Heart left ventricle (tissue), 16 donors: ENCODE measurements around the gene IMMP2L. TPM values are rescaled to one million over a fixed set of nuclear protein-coding genes. Genes with fewer than 3 reads are reported as not detected.

Source experiments
- ATAC-seq, 4 donors: fragments of 200-7000 bp; cut with Tn5 transposase; one replicate each; pipeline ENCODE4 v1.9.1; 2020 to 2022; ENCODE audit warnings: moderate library complexity in 4 of 4, mild to moderate bottlenecking in 3 of 4, moderate number of reproducible peaks in 1 of 4
- DNase-seq, 5 donors: peaks; one replicate each; pipeline ENCODE4 v3.0.0-alpha.2; 2020
- H3K27ac ChIP-seq, 12 donors: fragments of 200-600 bp; sonication (generic) in 4 of 12; one replicate each; pipeline versions ENCODE4 v1.5.0 to v1.8.0; 2016 to 2022; ENCODE audit warnings: mild to moderate bottlenecking in 2 of 12
- H3K27me3 ChIP-seq, 9 donors: fragments of 200-600 bp; sonication (generic) in 2 of 9; one replicate each; pipeline versions ENCODE4 v1.5.1 to v1.8.0; 2016 to 2022; ENCODE audit warnings: mild to moderate bottlenecking in 3 of 9
- H3K36me3 ChIP-seq, 9 donors: fragments of 200-600 bp; sonication (generic) in 2 of 9; one replicate each; pipeline versions ENCODE4 v1.5.0 to v1.8.0; 2018 to 2022; ENCODE audit warnings: mild to moderate bottlenecking in 2 of 9
- H3K4me1 ChIP-seq, 12 donors: fragments of 200-600 bp; sonication (generic) in 4 of 12; one replicate each; pipeline versions ENCODE4 v1.5.0 to v1.8.0; 2016 to 2022; ENCODE audit warnings: mild to moderate bottlenecking in 3 of 12
- H3K4me3 ChIP-seq, 12 donors: fragments of 200-600 bp; sonication (generic) in 4 of 12; one replicate each; pipeline versions ENCODE4 v1.5.0 to v1.8.0; 2017 to 2022; ENCODE audit warnings: mild to moderate bottlenecking in 9 of 12, moderate library complexity in 4 of 12
- H3K9me3 ChIP-seq, 12 donors: fragments of 200-600 bp; sonication (generic) in 4 of 12; one replicate each; pipeline versions ENCODE4 v1.5.0 to v1.8.0; 2016 to 2022; ENCODE audit warnings: mild to moderate bottlenecking in 1 of 12
- POLR2A ChIP-seq, 2 donors: fragments of 450-650 bp; IDR thresholded peaks; one replicate each; pipeline ENCODE4 v1.6.1; 2017; ENCODE audit warnings: antibody characterized with exemption in 2 of 2, mild to moderate bottlenecking in 2 of 2, moderate library complexity in 2 of 2
- WGBS, 4 donors: extraction: QIAGEN DNeasy Blood & Tissue Kit in 2 of 4; methylation state at CpG; one replicate each; pipeline versions ENCODE4 v1.1.5 to v1.1.7; 2013 to 2018; 5-methylcytosine and 5-hydroxymethylcytosine counted together
- intact Hi-C, 10 donors: fragments of 100-400 bp; cut with DNase I; formaldehyde crosslinking; loops; one replicate each; pipeline versions ENCODE4 v1.11.1 to v1.14.2; 2022
- polyA plus RNA-seq, 2 donors: library from polyadenylated mRNA; stranded (reverse); fragments of 200-250 nt; gene quantifications; one replicate each; pipeline ENCODE4 v1.2.3, GENCODE V29; 2013
- total RNA-seq, 9 donors: library from RNA; depleted of rRNA in 2 of 9; stranded (reverse); fragments of >200 nt in 2 of 9; fragmentation: NEBNext Ultra II Directional in 3 of 9; extraction: Animal tissue kit (Norgen Biotek cat#: 25700) in 3 of 9; gene quantifications; one replicate each; pipeline versions ENCODE4 v1.1.0 to v1.2.4, GENCODE V29; 2016 to 2023
- TF ChIP-seq, protein P1 (sequence below), 12 donors: fragments of 200-600 bp; sonication (generic) in 4 of 12; IDR thresholded peaks; one replicate each; pipeline versions ENCODE4 v1.5.0 to v1.8.0; 2018 to 2022; ENCODE audit warnings: antibody characterized with exemption in 12 of 12, mild to moderate bottlenecking in 5 of 12
- donor health status: ischemic (EF 13 %, LVEDD 7.1; RV severe dilation, severe dysfunction).
- donor health status: healthy with polysubstance abuse.
- donor health status: DM: no; HTN: yes; CAD: no.
- donor health status: DM: no; HTN: no; CAD: no.
- donor health status: ischemic (EF 25% LVEDD 6.9; RV normal size, moderate dysfunction).
- donor health status: ischemic (EF 25% LVEDD 5.7; RV mildly dilated, moderate dysfunction).
- donor health status: healthy.
- donor health status: DM: yes; HTN: yes; CAD: no.
- donor health status: ischemic (EF 35%, LVEDD 5.7; RV mildly dilated, moderate dysfunction).
- donor health status: nonischemic (EF 11% LVEDD 7.7; RV severe dilation, severe dysfunction).
- donor health status: DM: yes; HTN: yes; CAD: no.
- donor health status: PGD.
- donor health status: ischemic (EF 29% LVEDD 5.4; RV normal size, mild dysfunction).
- donor health status: nonischemic (EF 23%, LVEDD 6.1; RV moderate dilation, normal function).

IMMP2L gene
- total and polyA plus RNA-seq, 11 donors = 5.1 to 17.2 (median 15.9) TPM

DNA sequence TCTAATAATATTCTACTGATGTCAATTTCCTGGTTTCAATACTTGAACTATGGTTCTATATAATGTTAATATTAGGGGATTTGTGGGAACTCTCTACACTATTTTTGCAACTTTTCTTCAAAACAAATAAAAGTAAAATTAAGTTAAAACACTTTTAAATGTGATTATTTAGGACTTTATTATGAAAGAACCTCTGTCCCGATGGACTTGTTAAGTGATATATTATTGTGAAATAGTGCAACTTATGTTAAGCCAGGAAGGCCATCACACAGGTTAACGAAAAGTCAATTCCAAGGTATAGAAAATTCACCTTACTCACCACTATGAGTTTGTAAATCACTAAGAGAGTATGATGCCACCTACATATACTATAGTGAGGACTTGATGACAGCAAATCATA is 79.2 kb downstream of the IMMP2L start:
- ATAC-seq = no peak
- no peak overlapping the region for H3K27ac ChIP-seq
- intact Hi-C loops = loop anchor here in 4 of 10 donors (10.0 kb wide), 5 partner anchors 148 to 1638 kb away; partner anchors contain the start of gene LRRN3 (in 1 of the 4)

DNA sequence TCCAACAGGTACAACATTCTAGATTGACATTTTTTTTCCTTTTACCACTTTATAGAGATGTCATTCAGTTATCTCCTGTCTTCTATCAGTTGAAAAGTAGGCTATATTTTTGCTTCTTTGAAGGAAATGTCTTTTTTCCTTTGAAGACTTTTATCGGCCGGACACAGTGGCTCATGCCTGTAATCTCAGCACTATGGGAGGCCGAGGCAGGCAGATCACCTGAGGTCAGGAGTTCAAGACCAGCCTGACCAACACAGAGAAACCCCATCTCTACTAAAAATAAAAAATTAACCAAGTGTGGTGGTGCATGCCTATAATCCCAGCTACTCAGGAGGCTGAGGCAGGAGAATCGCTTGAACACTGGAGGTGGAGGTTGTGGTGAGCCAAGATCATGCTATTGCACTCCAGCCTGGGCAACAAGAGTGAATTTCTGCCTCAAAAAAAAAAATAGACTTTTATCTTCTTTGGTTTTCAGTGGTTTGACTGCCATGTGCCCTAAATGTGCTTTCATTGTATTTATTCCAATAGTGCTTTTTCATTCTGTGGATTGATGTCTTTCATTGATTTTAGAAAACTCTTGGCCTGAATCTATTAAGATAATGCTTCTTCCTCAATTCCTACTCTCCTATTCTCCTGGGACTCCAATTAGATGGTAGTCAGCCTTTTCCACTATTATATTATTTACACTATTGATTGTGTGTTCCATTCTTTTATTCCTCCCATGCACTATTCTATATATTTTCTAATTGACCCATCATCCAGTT is 84.6 kb downstream of the IMMP2L start:
- Histone ChIP-seq H3K4me3 (no peak overlapping the region), H3K4me1 (peaks cover 0 to 5% (median 0%) of the 10 kb centered on the region in 12 donors), H3K9me3 (peaks cover 0 to 10% (median 0%) of the 10 kb centered on the region in 12 donors), H3K27me3 (no peaks in the 10 kb centered on the region), H3K36me3 (no peaks in the 10 kb centered on the region), H3K27ac (no peak overlapping the region)
- 92 to 96% (median 95%) methylated on average over 4 of the region's 4 CpGs for WGBS, 4 donors
- DNase-seq (no peak), ATAC-seq (no peak)
- TF ChIP-seq POLR2A (IDR thresholded peaks at IDR 0.05) = no peak
- TF ChIP-seq, protein P1, sequence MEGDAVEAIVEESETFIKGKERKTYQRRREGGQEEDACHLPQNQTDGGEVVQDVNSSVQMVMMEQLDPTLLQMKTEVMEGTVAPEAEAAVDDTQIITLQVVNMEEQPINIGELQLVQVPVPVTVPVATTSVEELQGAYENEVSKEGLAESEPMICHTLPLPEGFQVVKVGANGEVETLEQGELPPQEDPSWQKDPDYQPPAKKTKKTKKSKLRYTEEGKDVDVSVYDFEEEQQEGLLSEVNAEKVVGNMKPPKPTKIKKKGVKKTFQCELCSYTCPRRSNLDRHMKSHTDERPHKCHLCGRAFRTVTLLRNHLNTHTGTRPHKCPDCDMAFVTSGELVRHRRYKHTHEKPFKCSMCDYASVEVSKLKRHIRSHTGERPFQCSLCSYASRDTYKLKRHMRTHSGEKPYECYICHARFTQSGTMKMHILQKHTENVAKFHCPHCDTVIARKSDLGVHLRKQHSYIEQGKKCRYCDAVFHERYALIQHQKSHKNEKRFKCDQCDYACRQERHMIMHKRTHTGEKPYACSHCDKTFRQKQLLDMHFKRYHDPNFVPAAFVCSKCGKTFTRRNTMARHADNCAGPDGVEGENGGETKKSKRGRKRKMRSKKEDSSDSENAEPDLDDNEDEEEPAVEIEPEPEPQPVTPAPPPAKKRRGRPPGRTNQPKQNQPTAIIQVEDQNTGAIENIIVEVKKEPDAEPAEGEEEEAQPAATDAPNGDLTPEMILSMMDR (IDR thresholded peaks at IDR 0.05) = no peak
- intact Hi-C loops = no loop called here

More for the DNA sequence above, 79.2 kb downstream of the IMMP2L start:
- Histone ChIP-seq H3K27me3 (no peaks in the 10 kb centered on the region), H3K36me3 (no peaks in the 10 kb centered on the region), H3K4me1 (peaks cover 0 to 4% (median 0%) of the 10 kb centered on the region in 12 donors), H3K4me3 (no peak overlapping the region), H3K9me3 (peaks cover 0 to 5% (median 0%) of the 10 kb centered on the region in 12 donors)
- DNase-seq = no peak
- TF ChIP-seq, protein P1 (IDR thresholded peaks at IDR 0.05) = no peak
- TF ChIP-seq POLR2A (IDR thresholded peaks at IDR 0.05) = no peak
- 72 to 99% (median 98%) methylated on average over 2 of the region's 2 CpGs for WGBS, 4 donors

DNA sequence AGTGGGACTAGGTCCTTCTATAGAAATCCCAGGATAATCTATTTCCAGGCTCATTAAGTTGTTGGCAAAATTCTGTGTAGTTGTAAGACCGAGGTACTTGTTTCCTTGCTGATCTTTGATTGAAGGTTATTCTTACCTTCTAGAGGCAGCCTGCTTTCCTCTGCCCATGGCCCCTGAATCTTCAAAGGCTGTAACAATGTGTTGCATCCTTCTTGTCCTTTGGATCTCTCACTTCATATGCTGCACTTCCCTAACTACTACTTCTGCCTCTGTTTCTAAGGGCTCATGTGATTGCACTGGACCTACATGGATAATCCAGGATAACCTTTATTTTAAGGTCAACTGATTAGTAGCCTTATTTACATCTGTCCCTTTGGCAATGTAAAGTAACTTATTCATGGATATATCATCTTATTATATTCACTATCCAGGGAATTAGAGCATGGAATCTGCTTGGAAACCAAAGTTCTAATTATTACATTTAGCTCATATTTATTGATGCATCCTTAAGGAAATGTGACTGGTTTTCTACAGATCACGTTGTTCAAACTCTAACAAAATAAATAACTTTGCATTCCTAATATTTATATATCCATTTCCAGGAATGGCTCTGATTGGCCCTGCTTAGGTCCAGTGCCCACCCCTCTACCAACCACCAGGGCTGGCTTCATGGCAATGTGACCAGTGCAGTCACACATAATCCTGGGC is 85.6 kb downstream of the IMMP2L start:
- Histone ChIP-seq H3K4me3 (no peak overlapping the region), H3K4me1 (peaks cover 0 to 5% (median 0%) of the 10 kb centered on the region in 12 donors), H3K36me3 (no peaks in the 10 kb centered on the region), H3K27me3 (no peaks in the 10 kb centered on the region), H3K27ac (no peak overlapping the region), H3K9me3 (peaks cover 0 to 19% (median under 1%) of the 10 kb centered on the region in 12 donors)
- DNase-seq = no peak
- intact Hi-C loops = no loop called here
- 84 to 90% (median 85%) methylated on average over 2 of the region's 2 CpGs for WGBS, 4 donors
- no peak for ATAC-seq
- TF ChIP-seq, protein P1 (IDR thresholded peaks at IDR 0.05) = no peak
- TF ChIP-seq POLR2A (IDR thresholded peaks at IDR 0.05) = no peak

DNA sequence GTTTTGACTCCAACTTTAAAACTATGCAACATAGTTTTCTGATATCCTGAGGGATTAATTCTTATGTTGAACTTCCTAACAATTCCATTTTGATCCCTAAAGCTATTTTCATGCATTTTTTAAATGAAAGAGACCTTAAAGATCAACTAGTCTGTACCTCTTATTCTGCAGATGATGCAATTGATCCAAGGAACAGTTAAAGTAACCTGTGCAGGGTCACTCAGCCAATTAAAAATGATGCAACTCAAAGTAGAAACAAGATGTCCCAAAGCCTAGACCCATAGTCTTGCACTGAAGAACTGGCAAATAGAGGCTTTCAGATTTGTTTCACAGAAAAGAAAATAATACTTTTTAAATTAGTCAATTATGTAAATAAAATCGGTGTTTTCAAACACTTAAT is 86.3 kb downstream of the IMMP2L start:
- H3K36me3 ChIP-seq = no peaks in the 10 kb centered on the region
- no peak for TF ChIP-seq POLR2A (IDR thresholded peaks at IDR 0.05)
- TF ChIP-seq, protein P1 (IDR thresholded peaks at IDR 0.05) = no peak
- H3K4me1 ChIP-seq = peaks cover 0 to 5% (median 0%) of the 10 kb centered on the region in 12 donors
- intact Hi-C loops = no loop called here
- H3K27ac ChIP-seq = no peak overlapping the region
- H3K4me3 ChIP-seq = no peak overlapping the region
- 86 to 95% (median 91%) methylated on average over 1 of the region's 1 CpG for WGBS, 4 donors
- peaks cover 0 to 27% (median 4%) of the 10 kb centered on the region in 12 donors for H3K9me3 ChIP-seq
- no peak for ATAC-seq
- no peak for DNase-seq
- no peaks in the 10 kb centered on the region for H3K27me3 ChIP-seq
